ENCODE results near the gene CWC22.
"Not testable (repeated sequence)": the region's sequence is repeated elsewhere in the genome, so short reads cannot be mapped to it uniquely, and the experiment has no call there.

DNA sequence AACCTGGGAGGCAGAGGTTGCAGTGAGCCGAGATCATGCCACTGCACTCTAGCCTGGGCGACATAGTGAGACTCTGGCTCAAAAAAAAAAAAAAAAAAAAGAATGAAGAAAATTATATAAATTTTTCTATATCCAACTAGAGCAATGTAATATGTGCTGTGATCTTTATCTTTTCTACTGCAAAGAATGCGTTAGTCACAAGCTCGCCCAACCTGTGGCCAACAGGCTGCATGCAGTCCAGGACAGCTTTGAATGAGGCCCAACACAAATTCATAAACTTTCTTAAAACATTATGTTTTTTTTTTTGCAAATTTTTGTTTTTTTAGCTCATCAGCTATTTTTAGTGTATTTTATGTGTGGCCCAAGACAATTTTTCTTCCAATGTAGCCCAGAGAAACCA lies 48.8 kb downstream of the CWC22 start:
- TF ChIP-seq EZH2 (IDR thresholded peaks at IDR 0.05; ENCODE audit: borderline replicate concordance, insufficient read depth, low read length, poor library complexity, severe bottlenecking); EP300 (conservative IDR thresholded peaks at IDR 0.05; ENCODE audit: poor library complexity, severe bottlenecking): not testable (repeated sequence)
- TF ChIP-seq, protein P1, sequence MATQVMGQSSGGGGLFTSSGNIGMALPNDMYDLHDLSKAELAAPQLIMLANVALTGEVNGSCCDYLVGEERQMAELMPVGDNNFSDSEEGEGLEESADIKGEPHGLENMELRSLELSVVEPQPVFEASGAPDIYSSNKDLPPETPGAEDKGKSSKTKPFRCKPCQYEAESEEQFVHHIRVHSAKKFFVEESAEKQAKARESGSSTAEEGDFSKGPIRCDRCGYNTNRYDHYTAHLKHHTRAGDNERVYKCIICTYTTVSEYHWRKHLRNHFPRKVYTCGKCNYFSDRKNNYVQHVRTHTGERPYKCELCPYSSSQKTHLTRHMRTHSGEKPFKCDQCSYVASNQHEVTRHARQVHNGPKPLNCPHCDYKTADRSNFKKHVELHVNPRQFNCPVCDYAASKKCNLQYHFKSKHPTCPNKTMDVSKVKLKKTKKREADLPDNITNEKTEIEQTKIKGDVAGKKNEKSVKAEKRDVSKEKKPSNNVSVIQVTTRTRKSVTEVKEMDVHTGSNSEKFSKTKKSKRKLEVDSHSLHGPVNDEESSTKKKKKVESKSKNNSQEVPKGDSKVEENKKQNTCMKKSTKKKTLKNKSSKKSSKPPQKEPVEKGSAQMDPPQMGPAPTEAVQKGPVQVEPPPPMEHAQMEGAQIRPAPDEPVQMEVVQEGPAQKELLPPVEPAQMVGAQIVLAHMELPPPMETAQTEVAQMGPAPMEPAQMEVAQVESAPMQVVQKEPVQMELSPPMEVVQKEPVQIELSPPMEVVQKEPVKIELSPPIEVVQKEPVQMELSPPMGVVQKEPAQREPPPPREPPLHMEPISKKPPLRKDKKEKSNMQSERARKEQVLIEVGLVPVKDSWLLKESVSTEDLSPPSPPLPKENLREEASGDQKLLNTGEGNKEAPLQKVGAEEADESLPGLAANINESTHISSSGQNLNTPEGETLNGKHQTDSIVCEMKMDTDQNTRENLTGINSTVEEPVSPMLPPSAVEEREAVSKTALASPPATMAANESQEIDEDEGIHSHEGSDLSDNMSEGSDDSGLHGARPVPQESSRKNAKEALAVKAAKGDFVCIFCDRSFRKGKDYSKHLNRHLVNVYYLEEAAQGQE (IDR thresholded peaks at IDR 0.05; ENCODE audit: borderline replicate concordance) = not testable (repeated sequence)
- TF ChIP-seq, protein P2, sequence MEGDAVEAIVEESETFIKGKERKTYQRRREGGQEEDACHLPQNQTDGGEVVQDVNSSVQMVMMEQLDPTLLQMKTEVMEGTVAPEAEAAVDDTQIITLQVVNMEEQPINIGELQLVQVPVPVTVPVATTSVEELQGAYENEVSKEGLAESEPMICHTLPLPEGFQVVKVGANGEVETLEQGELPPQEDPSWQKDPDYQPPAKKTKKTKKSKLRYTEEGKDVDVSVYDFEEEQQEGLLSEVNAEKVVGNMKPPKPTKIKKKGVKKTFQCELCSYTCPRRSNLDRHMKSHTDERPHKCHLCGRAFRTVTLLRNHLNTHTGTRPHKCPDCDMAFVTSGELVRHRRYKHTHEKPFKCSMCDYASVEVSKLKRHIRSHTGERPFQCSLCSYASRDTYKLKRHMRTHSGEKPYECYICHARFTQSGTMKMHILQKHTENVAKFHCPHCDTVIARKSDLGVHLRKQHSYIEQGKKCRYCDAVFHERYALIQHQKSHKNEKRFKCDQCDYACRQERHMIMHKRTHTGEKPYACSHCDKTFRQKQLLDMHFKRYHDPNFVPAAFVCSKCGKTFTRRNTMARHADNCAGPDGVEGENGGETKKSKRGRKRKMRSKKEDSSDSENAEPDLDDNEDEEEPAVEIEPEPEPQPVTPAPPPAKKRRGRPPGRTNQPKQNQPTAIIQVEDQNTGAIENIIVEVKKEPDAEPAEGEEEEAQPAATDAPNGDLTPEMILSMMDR (IDR thresholded peaks at IDR 0.05; ENCODE audit: poor library complexity, severe bottlenecking) = not testable (repeated sequence)

Data from neural cell (in vitro differentiated cells).